ENCODE measurements around the gene NT5C. TPM values are rescaled to one million over a fixed set of nuclear protein-coding genes. Genes with fewer than 3 reads are reported as not detected.
A peak's percentile ranks its signal among the peaks of the same experiment; 100 is the strongest.
"Not testable (repeated sequence)": the region's sequence is repeated elsewhere in the genome, so short reads cannot be mapped to it uniquely, and the experiment has no call there.

Gene NT5C
- 10 to 100 TPM; 65.2 to 70.8 TPM for total RNA-seq

GRCh38 chr17:75131278-75132017 is at the start of gene NT5C:
Gene NT5C, minus strand, starts transcription at chr17:75131742. Its CDS starts 35 bp downstream, at chr17:75131707.
- intact Hi-C loops (cut with micrococcal nuclease): loop anchor here (1.0 to 5.0 kb wide), 3 partner anchors 17 to 84 kb away; partner anchors contain the start of genes ATP5PD and KCTD2
- CTCF ChIA-PET: interaction anchor here (0.6 to 6.1 kb wide), 25 partner anchors 9 to 281 kb away, joined by 3 to 121 read pairs (median 4); partner anchors contain the start of genes ARMC7, GGA3, MRPL58 and MRPS7
- Mint-ChIP-seq H3K36me3 (peaks cover 15% of the 10 kb centered on the region), H3K27me3 (no peaks in the 10 kb centered on the region), H3K9me3 (no peaks in the 10 kb centered on the region), H3K4me3 (peak within 1 kb of the TSS; percentile 84), H3K4me1 (ENCODE audit: low read depth) (peaks cover 18% of the 10 kb centered on the region), H3K27ac (peak within 1 kb of the TSS; percentile 86)
- peak; percentile 83 for DNase-seq
- POLR2A ChIA-PET: interaction anchor here (0.9 to 1.9 kb wide), 9 partner anchors 11 to 119 kb away, joined by 3 to 12 read pairs (median 5); partner anchors contain the start of genes JPT1, MRPL58 and NUP85

GRCh38 chr17:75181110-75181509 is 49.6 kb upstream of the NT5C start:
- H3K27me3 Mint-ChIP-seq: no peaks in the 10 kb centered on the region
- no peak for DNase-seq
- intact Hi-C loops (cut with micrococcal nuclease): loop anchor here (1.0 to 5.0 kb wide), 7 partner anchors 70 to 309 kb away; partner anchors contain the start of genes ATP5PD, FDXR, GGA3 and KCTD2
- peak overlapping the region; percentile 91 for H3K4me3 Mint-ChIP-seq
- H3K36me3 Mint-ChIP-seq: peaks cover 29% of the 10 kb centered on the region
- ChIA-PET POLR2A (interaction anchor here (0.6 to 1.1 kb wide), 4 partner anchors 8 to 80 kb away, joined by 3 to 4 read pairs (median 3); partner anchors contain the start of genes GGA3 and MRPS7), CTCF (interaction anchor here (0.6 to 2.2 kb wide), 9 partner anchors 9 to 432 kb away, joined by 3 to 10 read pairs (median 4); partner anchors contain the start of genes NT5C and NUP85)
- H3K27ac Mint-ChIP-seq: peak overlapping the region; percentile 87
- peaks cover 30% of the 10 kb centered on the region for H3K4me1 Mint-ChIP-seq (ENCODE audit: low read depth)
- no peaks in the 10 kb centered on the region for H3K9me3 Mint-ChIP-seq

DNA sequence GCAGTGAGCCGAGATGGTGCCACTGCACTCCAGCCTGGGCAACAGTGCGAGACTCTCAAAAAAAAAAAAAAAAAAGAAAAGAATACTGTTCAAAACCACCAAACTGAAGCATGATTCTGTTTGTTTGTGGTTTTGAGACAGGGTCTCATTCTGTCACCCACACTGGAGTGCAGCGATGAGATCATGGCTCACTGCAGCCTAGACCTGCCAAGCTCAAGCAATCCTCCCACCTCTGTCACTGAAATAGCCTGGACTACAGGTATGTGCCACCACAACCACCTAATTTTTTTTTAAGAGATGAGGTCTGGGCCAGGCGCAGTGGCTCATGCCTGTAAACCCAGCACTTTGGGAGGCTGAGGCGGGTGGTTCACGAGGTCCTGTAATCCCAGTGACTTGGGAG is 46.9 kb upstream of the NT5C start:
- no peak for DNase-seq
- no peak overlapping the region for H3K27ac Mint-ChIP-seq
- H3K9me3 Mint-ChIP-seq: no peaks in the 10 kb centered on the region
- ChIA-PET POLR2A (no interaction called here), CTCF (interaction anchor here (0.9 kb wide), 1 partner anchor 23 kb away, joined by 3 read pairs; no protein-coding TSS in a partner anchor)
- peaks cover 23% of the 10 kb centered on the region for H3K4me1 Mint-ChIP-seq (ENCODE audit: low read depth)
- intact Hi-C loops (cut with micrococcal nuclease): no loop called here
- peaks cover 37% of the 10 kb centered on the region for H3K36me3 Mint-ChIP-seq
- no peak overlapping the region for H3K4me3 Mint-ChIP-seq
- H3K27me3 Mint-ChIP-seq: no peaks in the 10 kb centered on the region

- intact Hi-C loops (cut with micrococcal nuclease): no loop called here
- H3K4me1 Mint-ChIP-seq (ENCODE audit: low read depth): peaks cover 27% of the 10 kb centered on the region
- ChIA-PET POLR2A (no interaction called here), CTCF (interaction anchor here (3.9 kb wide), 1 partner anchor 62 kb away, joined by 35 read pairs; no protein-coding TSS in a partner anchor)
- no peaks in the 10 kb centered on the region for H3K9me3 Mint-ChIP-seq
- H3K4me3 Mint-ChIP-seq: no peak overlapping the region
- no peak overlapping the region for H3K27ac Mint-ChIP-seq
- DNase-seq: no peak
- peaks cover 46% of the 10 kb centered on the region for H3K36me3 Mint-ChIP-seq
- H3K27me3 Mint-ChIP-seq: no peaks in the 10 kb centered on the region
These were observed 45.1 kb upstream of the NT5C start for GRCh38 chr17:75176625-75177024.

DNA sequence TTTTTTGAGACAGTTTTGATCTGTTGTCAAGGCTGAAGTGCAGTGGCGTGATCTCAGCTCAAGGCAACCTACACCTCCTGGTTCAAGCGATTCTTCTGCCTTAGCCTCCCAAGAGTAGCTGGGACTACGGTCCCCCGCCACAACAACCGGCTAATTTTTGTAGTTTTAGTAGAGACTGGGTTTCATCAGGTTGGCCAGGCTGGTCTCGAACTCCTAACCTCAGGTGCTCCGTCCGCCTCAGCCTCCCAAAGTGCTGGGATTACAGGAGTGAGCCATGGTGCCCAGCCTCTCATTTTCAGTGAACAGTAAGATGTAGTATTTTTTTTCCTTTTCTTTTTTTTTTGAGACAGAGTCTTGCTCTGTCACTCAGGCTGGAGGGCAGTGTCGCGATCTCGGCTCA is 43.5 kb upstream of the NT5C start:
- intact Hi-C loops (cut with micrococcal nuclease): no loop called here
- Mint-ChIP-seq H3K4me3 (no peak overlapping the region), H3K4me1 (ENCODE audit: low read depth) (peaks cover 19% of the 10 kb centered on the region), H3K36me3 (peaks cover 37% of the 10 kb centered on the region), H3K27ac (no peak overlapping the region), H3K9me3 (no peaks in the 10 kb centered on the region), H3K27me3 (no peaks in the 10 kb centered on the region)
- DNase-seq: no peak
- POLR2A ChIA-PET: interaction anchor here (0.6 kb wide), 1 partner anchor 1957 kb away, joined by 4 read pairs; no protein-coding TSS in a partner anchor
- CTCF ChIA-PET: interaction anchor here (0.9 to 6.9 kb wide), 4 partner anchors 27 to 213 kb away, joined by 3 to 57 read pairs (median 19); no protein-coding TSS in a partner anchor

DNA sequence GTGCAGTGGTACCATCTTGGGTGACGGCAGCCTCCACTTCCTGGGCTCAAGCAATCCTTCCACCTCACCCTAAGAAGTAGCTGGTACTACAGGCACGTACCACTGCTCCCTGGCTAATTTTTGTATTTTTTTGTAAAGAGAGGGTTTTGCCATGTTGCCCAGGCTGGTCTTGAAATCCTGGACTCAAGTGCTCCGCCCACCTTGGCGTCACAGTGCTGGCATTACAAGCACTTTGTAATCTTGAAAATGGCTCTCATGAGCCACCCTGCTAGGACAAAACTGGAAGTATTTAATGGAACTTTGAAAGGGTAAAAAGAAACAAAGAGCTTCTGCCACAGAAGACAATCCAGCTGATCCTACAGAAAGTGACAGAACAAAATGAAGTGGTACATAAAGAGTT is 42.0 kb upstream of the NT5C start:
- CTCF ChIA-PET: interaction anchor here (0.8 to 6.9 kb wide), 8 partner anchors 17 to 239 kb away, joined by 3 to 57 read pairs (median 5); partner anchors contain the start of gene NT5C
- peak overlapping the region; percentile 39 for H3K27ac Mint-ChIP-seq
- H3K4me1 Mint-ChIP-seq (ENCODE audit: low read depth): peaks cover 15% of the 10 kb centered on the region
- DNase-seq: no peak
- H3K27me3 Mint-ChIP-seq: no peaks in the 10 kb centered on the region
- POLR2A ChIA-PET: interaction anchor here (1.1 to 2.1 kb wide), 3 partner anchors 16 to 59 kb away, joined by 3 to 10 read pairs (median 4); partner anchors contain the start of gene JPT1
- intact Hi-C loops (cut with micrococcal nuclease): no loop called here
- H3K36me3 Mint-ChIP-seq: peaks cover 25% of the 10 kb centered on the region
- no peaks in the 10 kb centered on the region for H3K9me3 Mint-ChIP-seq
- no peak overlapping the region for H3K4me3 Mint-ChIP-seq

DNA sequence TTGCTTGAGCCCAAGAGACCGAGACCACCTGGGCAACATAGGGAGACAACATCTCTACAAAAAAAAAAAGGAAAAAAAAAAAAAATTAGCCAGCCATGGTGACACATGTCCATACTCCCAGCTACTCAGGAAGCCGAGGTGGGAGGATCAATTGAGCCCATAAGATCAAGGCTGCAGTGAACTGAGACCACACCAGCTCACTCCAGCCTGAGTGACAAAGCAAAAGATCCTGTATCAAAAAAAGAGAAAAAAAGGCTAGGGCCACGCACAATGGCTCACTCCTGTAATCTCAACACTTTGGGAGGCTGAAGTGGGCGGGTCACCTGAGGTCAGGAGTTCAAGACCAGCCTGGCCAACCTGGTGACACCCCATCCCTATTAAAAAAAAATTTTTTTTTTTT is 37.5 kb upstream of the NT5C start:
- Mint-ChIP-seq H3K27ac (no peak overlapping the region), H3K9me3 (no peaks in the 10 kb centered on the region), H3K27me3 (no peaks in the 10 kb centered on the region), H3K4me1 (ENCODE audit: low read depth) (peaks cover 15% of the 10 kb centered on the region), H3K4me3 (no peak overlapping the region), H3K36me3 (peaks cover 28% of the 10 kb centered on the region)
- CTCF ChIA-PET: interaction anchor here (0.6 to 6.9 kb wide), 4 partner anchors 8 to 680 kb away, joined by 3 to 99 read pairs (median 30); no protein-coding TSS in a partner anchor
- intact Hi-C loops (cut with micrococcal nuclease): no loop called here
- DNase-seq: no peak
- POLR2A ChIA-PET: interaction anchor here (0.6 to 1.0 kb wide), 2 partner anchors 12 to 14 kb away, joined by 4 to 6 read pairs; no protein-coding TSS in a partner anchor

DNA sequence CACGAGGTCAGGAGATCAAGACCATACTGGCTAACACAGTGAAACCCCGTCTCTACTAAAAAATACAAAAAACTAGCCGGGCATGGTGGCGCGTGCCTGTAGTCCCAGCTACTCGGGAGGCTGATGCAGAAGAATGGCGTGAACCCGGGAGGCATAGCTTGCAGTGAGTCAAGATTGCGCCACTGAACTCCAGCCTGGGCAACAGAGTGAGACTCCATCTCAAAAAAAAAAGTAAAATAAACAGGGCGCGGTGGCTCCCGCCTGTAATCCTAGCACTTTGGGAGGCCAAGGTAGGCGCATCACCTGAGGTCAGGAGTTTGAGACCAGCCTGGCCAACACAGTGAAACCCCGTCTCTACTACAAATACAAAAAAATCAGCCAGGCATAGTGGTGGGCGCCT is 33.1 kb upstream of the NT5C start:
- CTCF ChIA-PET; intact Hi-C loops (cut with micrococcal nuclease); POLR2A ChIA-PET; H3K27ac Mint-ChIP-seq; DNase-seq; H3K9me3 Mint-ChIP-seq; H3K27me3 Mint-ChIP-seq; H3K4me3 Mint-ChIP-seq; H3K4me1 Mint-ChIP-seq (ENCODE audit: low read depth): not testable (repeated sequence)
- peaks cover 13% of the 10 kb centered on the region for H3K36me3 Mint-ChIP-seq

DNA sequence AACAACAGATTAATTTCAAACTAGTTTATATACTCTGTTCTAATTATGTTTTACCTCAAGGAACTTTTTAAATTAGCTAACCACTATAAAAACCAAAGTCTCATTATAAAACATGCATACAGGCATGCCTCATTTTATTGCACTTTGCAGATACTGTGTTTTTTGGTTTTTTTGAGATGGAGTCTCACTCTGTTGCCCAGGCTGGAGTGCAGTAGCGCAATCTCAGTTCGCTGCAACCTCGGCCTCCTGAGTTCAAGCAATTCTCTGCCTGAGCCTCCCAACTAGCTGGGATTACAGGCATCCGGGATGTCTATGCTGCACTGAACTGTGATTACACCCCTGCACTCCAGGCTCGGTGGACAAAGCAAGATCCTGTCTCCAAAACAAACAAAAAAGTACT is 31.5 kb upstream of the NT5C start:
- intact Hi-C loops (cut with micrococcal nuclease): no loop called here
- no peaks in the 10 kb centered on the region for H3K27me3 Mint-ChIP-seq
- CTCF ChIA-PET: interaction anchor here (0.6 to 1.0 kb wide), 2 partner anchors 49 to 172 kb away, joined by 3 read pairs; no protein-coding TSS in a partner anchor

GRCh38 chr17:75160211-75160610 is 28.7 kb upstream of the NT5C start:
- Mint-ChIP-seq H3K27me3 (no peaks in the 10 kb centered on the region), H3K4me3 (no peak overlapping the region), H3K27ac (no peak overlapping the region), H3K4me1 (ENCODE audit: low read depth) (peaks cover 2% of the 10 kb centered on the region), H3K36me3 (peaks cover 4% of the 10 kb centered on the region), H3K9me3 (no peaks in the 10 kb centered on the region)
- ChIA-PET POLR2A (no interaction called here), CTCF (interaction anchor here (0.6 to 1.5 kb wide), 3 partner anchors 9 to 198 kb away, joined by 3 to 4 read pairs (median 3); no protein-coding TSS in a partner anchor)
- intact Hi-C loops (cut with micrococcal nuclease): no loop called here
- no peak for DNase-seq

More for the DNA sequence above, 31.5 kb upstream of the NT5C start:
- Mint-ChIP-seq H3K27ac (no peak overlapping the region), H3K36me3 (peaks cover 13% of the 10 kb centered on the region), H3K9me3 (no peaks in the 10 kb centered on the region), H3K4me3 (no peak overlapping the region), H3K4me1 (ENCODE audit: low read depth) (no peaks in the 10 kb centered on the region)
- DNase-seq: no peak
- POLR2A ChIA-PET: interaction anchor here (0.6 kb wide), 1 partner anchor 14 kb away, joined by 4 read pairs; no protein-coding TSS in a partner anchor

- DNase-seq: no peak
- intact Hi-C loops (cut with micrococcal nuclease): no loop called here
- Mint-ChIP-seq H3K9me3 (no peaks in the 10 kb centered on the region), H3K27ac (no peak overlapping the region), H3K4me3 (no peak overlapping the region), H3K27me3 (no peaks in the 10 kb centered on the region), H3K4me1 (ENCODE audit: low read depth) (peaks cover 10% of the 10 kb centered on the region), H3K36me3 (peaks cover 4% of the 10 kb centered on the region)
- ChIA-PET POLR2A (interaction anchor here (1.0 to 1.3 kb wide), 2 partner anchors 10 to 14 kb away, joined by 3 to 4 read pairs; no protein-coding TSS in a partner anchor), CTCF (interaction anchor here (1.1 to 1.5 kb wide), 3 partner anchors 13 to 198 kb away, joined by 3 to 7 read pairs (median 4); no protein-coding TSS in a partner anchor)
These were observed 27.9 kb upstream of the NT5C start for GRCh38 chr17:75159196-75160031.
